ENCODE data around the gene TRIP4. TPM values are rescaled to one million over a fixed set of nuclear protein-coding genes. Genes with fewer than 3 reads are reported as not detected.

Gene TRIP4
- total RNA-seq, 1 experiment from 2014 or later = 18.3 TPM

DNA sequence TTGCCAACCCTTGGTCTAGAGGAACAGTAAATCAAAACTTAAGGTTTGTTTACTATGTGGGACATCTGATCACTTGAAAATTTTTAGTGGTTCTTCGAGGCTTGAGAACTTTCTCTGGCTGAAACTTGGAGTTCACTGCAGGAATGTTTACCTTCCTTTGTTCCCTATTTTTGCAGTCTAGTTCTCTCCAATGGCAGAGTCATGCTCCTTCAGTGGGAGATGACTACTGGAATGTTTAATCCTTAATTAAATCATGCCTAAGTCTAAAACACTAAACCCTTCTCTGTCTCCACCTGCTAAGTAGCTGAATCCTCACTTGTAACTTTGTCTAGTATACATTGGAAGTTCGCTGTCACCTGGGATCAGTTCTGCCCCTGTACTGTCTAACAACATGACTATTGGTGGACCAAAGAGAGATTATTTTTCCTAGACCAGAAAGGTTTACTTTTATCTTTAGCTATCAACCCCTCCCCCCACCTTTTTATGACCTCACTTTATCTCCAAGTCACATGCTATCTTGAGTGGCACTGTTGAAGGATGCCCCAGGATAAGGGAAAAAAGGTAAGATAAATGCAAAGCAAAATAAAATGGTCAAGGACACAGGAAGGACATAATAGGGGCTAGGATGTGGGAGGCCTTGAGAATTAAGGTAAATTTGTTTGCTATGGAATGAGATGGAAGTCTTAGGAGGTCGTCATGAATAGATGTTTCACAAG is 71.6 kb downstream of the TRIP4 start:
- POLR2A ChIA-PET = interaction anchor here (1.3 to 1.9 kb wide), 2 partner anchors 15 kb away, joined by 5 to 8 read pairs; no protein-coding TSS in a partner anchor
- RAD21 ChIA-PET (ENCODE audit: low non-redundant PET in 1 of 2, low total read pairs in 2 of 2, uncharacterized antibody in 2 of 2, unreplicated experiment in 2 of 2) = no interaction called here
- intact Hi-C loops (cut with micrococcal nuclease) = no loop called here
- Histone ChIP-seq H3K36me3 (ENCODE audit: control insufficient read depth in 1 of 2, insufficient read depth in 2 of 2, low read length in 2 of 2) (peaks cover 0 to 5% of the 10 kb centered on the region in 2 experiments; a peak in 1 of 4 replicates), H3K9ac (ENCODE audit: low read length) (peak overlapping the region; percentile 55), H3K27me3 (ENCODE audit: insufficient read depth, low read length) (no peaks in the 10 kb centered on the region), H4K20me1 (ENCODE audit: insufficient read depth) (no peaks in the 10 kb centered on the region), H3K4me2 (ENCODE audit: low read length) (peak overlapping the region; percentile 84), H3K27ac (ENCODE audit: low read depth, low read length) (no peak overlapping the region), H3K79me2 (ENCODE audit: insufficient read depth, low read length) (peaks cover 31% of the 10 kb centered on the region), H3K4me1 (ENCODE audit: control insufficient read depth in 1 of 2, insufficient read depth in 2 of 2, low read length in 2 of 2) (peaks cover 16 to 19% of the 10 kb centered on the region in 2 experiments), H3K9me2 (ENCODE audit: insufficient read depth) (0 out of 2 replicates have a peak, but pooled peaks cover 3% of the 10 kb centered on the region), H3K9me3 (ENCODE audit: control insufficient read depth in 1 of 2, insufficient read depth in 1 of 2, low read depth in 1 of 2, low read length in 2 of 2) (no peaks in the 10 kb centered on the region), H3K4me3 (replicated peaks in 1 of 2; ENCODE audit: low read depth in 1 of 2, low read length in 2 of 2) (peak overlapping the region in 1 of 2 experiments; percentile 65; a peak in 2 of 4 replicates), H2AFZ (ENCODE audit: low read depth, low read length, poor library complexity, severe bottlenecking) (peak overlapping the region; percentile 78)
- CTCF ChIA-PET = no interaction called here
- ATAC-seq = no peak
- no peak for DNase-seq (ENCODE audit: low read depth, low spot score)
- no TSS peak for BruUV-seq (replicated peaks)
- TF ChIP-seq RAD21 (IDR thresholded peaks at IDR 0.05; ENCODE audit: low read depth) (no peak), CEBPB (IDR thresholded peaks at IDR 0.05; ENCODE audit: low read depth) (no peak), SP1 (IDR thresholded peaks at IDR 0.05; ENCODE audit: low read depth) (no peak), CBX3 (IDR thresholded peaks at IDR 0.05; ENCODE audit: low read depth) (no peak), POLR2A (IDR thresholded peaks at IDR 0.05; ENCODE audit: borderline replicate concordance, extremely low read depth, insufficient read depth, insufficient read length) (no peak), ZFX (IDR thresholded peaks at IDR 0.05) (no peak), YY1 (IDR thresholded peaks at IDR 0.05; ENCODE audit: extremely low read depth, insufficient replicate concordance, low read depth, low read length) (no peak), SIN3A (IDR thresholded peaks at IDR 0.05; ENCODE audit: low read depth) (no peak)
- TF ChIP-seq, protein P1, sequence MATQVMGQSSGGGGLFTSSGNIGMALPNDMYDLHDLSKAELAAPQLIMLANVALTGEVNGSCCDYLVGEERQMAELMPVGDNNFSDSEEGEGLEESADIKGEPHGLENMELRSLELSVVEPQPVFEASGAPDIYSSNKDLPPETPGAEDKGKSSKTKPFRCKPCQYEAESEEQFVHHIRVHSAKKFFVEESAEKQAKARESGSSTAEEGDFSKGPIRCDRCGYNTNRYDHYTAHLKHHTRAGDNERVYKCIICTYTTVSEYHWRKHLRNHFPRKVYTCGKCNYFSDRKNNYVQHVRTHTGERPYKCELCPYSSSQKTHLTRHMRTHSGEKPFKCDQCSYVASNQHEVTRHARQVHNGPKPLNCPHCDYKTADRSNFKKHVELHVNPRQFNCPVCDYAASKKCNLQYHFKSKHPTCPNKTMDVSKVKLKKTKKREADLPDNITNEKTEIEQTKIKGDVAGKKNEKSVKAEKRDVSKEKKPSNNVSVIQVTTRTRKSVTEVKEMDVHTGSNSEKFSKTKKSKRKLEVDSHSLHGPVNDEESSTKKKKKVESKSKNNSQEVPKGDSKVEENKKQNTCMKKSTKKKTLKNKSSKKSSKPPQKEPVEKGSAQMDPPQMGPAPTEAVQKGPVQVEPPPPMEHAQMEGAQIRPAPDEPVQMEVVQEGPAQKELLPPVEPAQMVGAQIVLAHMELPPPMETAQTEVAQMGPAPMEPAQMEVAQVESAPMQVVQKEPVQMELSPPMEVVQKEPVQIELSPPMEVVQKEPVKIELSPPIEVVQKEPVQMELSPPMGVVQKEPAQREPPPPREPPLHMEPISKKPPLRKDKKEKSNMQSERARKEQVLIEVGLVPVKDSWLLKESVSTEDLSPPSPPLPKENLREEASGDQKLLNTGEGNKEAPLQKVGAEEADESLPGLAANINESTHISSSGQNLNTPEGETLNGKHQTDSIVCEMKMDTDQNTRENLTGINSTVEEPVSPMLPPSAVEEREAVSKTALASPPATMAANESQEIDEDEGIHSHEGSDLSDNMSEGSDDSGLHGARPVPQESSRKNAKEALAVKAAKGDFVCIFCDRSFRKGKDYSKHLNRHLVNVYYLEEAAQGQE (IDR thresholded peaks at IDR 0.05; ENCODE audit: low read depth) = no peak
- TF ChIP-seq, protein P2, sequence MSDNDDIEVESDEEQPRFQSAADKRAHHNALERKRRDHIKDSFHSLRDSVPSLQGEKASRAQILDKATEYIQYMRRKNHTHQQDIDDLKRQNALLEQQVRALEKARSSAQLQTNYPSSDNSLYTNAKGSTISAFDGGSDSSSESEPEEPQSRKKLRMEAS (IDR thresholded peaks at IDR 0.05) = no peak
- TF ChIP-seq, protein P3, sequence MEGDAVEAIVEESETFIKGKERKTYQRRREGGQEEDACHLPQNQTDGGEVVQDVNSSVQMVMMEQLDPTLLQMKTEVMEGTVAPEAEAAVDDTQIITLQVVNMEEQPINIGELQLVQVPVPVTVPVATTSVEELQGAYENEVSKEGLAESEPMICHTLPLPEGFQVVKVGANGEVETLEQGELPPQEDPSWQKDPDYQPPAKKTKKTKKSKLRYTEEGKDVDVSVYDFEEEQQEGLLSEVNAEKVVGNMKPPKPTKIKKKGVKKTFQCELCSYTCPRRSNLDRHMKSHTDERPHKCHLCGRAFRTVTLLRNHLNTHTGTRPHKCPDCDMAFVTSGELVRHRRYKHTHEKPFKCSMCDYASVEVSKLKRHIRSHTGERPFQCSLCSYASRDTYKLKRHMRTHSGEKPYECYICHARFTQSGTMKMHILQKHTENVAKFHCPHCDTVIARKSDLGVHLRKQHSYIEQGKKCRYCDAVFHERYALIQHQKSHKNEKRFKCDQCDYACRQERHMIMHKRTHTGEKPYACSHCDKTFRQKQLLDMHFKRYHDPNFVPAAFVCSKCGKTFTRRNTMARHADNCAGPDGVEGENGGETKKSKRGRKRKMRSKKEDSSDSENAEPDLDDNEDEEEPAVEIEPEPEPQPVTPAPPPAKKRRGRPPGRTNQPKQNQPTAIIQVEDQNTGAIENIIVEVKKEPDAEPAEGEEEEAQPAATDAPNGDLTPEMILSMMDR (IDR thresholded peaks at IDR 0.05 in 2 of 3, conservative IDR thresholded peaks at IDR 0.05 in 1 of 3; ENCODE audit: borderline replicate concordance in 1 of 3, insufficient read depth in 1 of 3, low read depth in 2 of 3, low read length in 2 of 3) = no peak
- TF ChIP-seq, protein P4, sequence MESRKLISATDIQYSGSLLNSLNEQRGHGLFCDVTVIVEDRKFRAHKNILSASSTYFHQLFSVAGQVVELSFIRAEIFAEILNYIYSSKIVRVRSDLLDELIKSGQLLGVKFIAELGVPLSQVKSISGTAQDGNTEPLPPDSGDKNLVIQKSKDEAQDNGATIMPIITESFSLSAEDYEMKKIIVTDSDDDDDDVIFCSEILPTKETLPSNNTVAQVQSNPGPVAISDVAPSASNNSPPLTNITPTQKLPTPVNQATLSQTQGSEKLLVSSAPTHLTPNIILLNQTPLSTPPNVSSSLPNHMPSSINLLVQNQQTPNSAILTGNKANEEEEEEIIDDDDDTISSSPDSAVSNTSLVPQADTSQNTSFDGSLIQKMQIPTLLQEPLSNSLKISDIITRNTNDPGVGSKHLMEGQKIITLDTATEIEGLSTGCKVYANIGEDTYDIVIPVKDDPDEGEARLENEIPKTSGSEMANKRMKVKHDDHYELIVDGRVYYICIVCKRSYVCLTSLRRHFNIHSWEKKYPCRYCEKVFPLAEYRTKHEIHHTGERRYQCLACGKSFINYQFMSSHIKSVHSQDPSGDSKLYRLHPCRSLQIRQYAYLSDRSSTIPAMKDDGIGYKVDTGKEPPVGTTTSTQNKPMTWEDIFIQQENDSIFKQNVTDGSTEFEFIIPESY (IDR thresholded peaks at IDR 0.05; ENCODE audit: extremely low read depth, insufficient replicate concordance, low read length) = no peak

Data from HCT116 (cell line).